OCI-M2 (cell line): ENCODE measurements around the gene TOR4A.

ENCODE experiments used
- DNase-seq: peaks from one replicate; lab custom pipeline; 2025; ENCODE audit not compliant: unreplicated experiment; lab: John Stamatoyannopoulos, UW

TOR4A gene

GRCh38 chr9:137270929-137271695, 6.4 kb upstream of the TOR4A start:
- no peak for DNase-seq

- no peak for DNase-seq
Observed at GRCh38 chr9:137271696-137272076, 5.8 kb upstream of the TOR4A start.

- no peak for DNase-seq
Observed at GRCh38 chr9:137272241-137273094, 5.1 kb upstream of the TOR4A start.

- no peak for DNase-seq
Observed at GRCh38 chr9:137273095-137273490, 4.4 kb upstream of the TOR4A start.

- DNase-seq = no peak
Observed at GRCh38 chr9:137273611-137274320, 3.8 kb upstream of the TOR4A start.

- no peak for DNase-seq
Observed at GRCh38 chr9:137275203-137275587, 2.3 kb upstream of the TOR4A start.

- no peak for DNase-seq
Observed at GRCh38 chr9:137275588-137276472, 1.7 kb upstream of the TOR4A start.

- DNase-seq = no peak
Observed at GRCh38 chr9:137276473-137277328, 825 bp upstream of the TOR4A start.

GRCh38 chr9:137278061-137278701, 655 bp downstream of the TOR4A start:
- DNase-seq = no peak

GRCh38 chr9:137278721-137279711, 1.5 kb downstream of the TOR4A start:
- no peak for DNase-seq

- no peak for DNase-seq
Observed at GRCh38 chr9:137279741-137280473, 2.4 kb downstream of the TOR4A start.

- DNase-seq = no peak
Observed at GRCh38 chr9:137280474-137281344, 3.2 kb downstream of the TOR4A start.

GRCh38 chr9:137281345-137282116, 4.0 kb downstream of the TOR4A start:
- no peak for DNase-seq

- no peak for DNase-seq
Observed at GRCh38 chr9:137286975-137287383, 9.5 kb downstream of the TOR4A start.

GRCh38 chr9:137293094-137293481, 15.6 kb downstream of the TOR4A start:
- no peak for DNase-seq
